ENCODE data around the gene SF3B3. TPM values are rescaled to one million over a fixed set of nuclear protein-coding genes. Genes with fewer than 3 reads are reported as not detected.
"Not testable (repeated sequence)": the region's sequence is repeated elsewhere in the genome, so short reads cannot be mapped to it uniquely, and the experiment has no call there.

Gene SF3B3
- total and polyA plus RNA-seq, 5 donors: 67.5 to 154 (median 141) TPM

- 54% methylated on average over 10 of the region's 10 CpGs for WGBS
- intact Hi-C loops (cut with DNase I): loop anchor here in 1 of 4 donors (10.0 kb wide), 1 partner anchor 78 kb away; no protein-coding TSS in a partner anchor
- ATAC-seq (no peak), DNase-seq (no peak)
- Histone ChIP-seq H3K9me3 (ENCODE audit: control insufficient read depth, low read length) (no peaks in the 10 kb centered on the region), H3K4me3 (ENCODE audit: low read length) (no peak overlapping the region), H3K27ac (ENCODE audit: low read length) (no peak overlapping the region), H3K4me1 (ENCODE audit: control insufficient read depth, insufficient read depth, low read length) (peaks cover 16% of the 10 kb centered on the region), H3K27me3 (ENCODE audit: control insufficient read depth, insufficient read depth) (no peaks in the 10 kb centered on the region)
These were observed 53.0 kb downstream of the SF3B3 start for GRCh38 chr16:70576431-70577255.

GRCh38 chr16:70577256-70577698 is 53.7 kb downstream of the SF3B3 start:
- ATAC-seq: peak in 1 of 2 donors; percentile 5

GRCh38 chr16:70578035-70578434 is 54.4 kb downstream of the SF3B3 start:
- peaks cover 5% of the 10 kb centered on the region for H3K4me1 ChIP-seq (ENCODE audit: control insufficient read depth, insufficient read depth, low read length)
- DNase-seq (no peak), ATAC-seq (no peak)
- no peaks in the 10 kb centered on the region for H3K9me3 ChIP-seq (ENCODE audit: control insufficient read depth, low read length)
- no peaks in the 10 kb centered on the region for H3K27me3 ChIP-seq (ENCODE audit: control insufficient read depth, insufficient read depth)
- WGBS: 88% methylated on average over 3 of the region's 3 CpGs
- intact Hi-C loops (cut with DNase I): loop anchor here in 1 of 4 donors (10.0 kb wide), 1 partner anchor 77 kb away; no protein-coding TSS in a partner anchor
- no peak overlapping the region for H3K4me3 ChIP-seq (ENCODE audit: low read length)
- no peak overlapping the region for H3K27ac ChIP-seq (ENCODE audit: low read length)

More at GRCh38 chr16:70577256-70577698, 53.7 kb downstream of the SF3B3 start:
- intact Hi-C loops (cut with DNase I): loop anchor here in 1 of 4 donors (10.0 kb wide), 1 partner anchor 78 kb away; no protein-coding TSS in a partner anchor
- peaks cover 12% of the 10 kb centered on the region for H3K4me1 ChIP-seq (ENCODE audit: control insufficient read depth, insufficient read depth, low read length)
- H3K4me3 ChIP-seq (ENCODE audit: low read length): no peak overlapping the region
- H3K27ac ChIP-seq (ENCODE audit: low read length): no peak overlapping the region
- no peaks in the 10 kb centered on the region for H3K27me3 ChIP-seq (ENCODE audit: control insufficient read depth, insufficient read depth)
- H3K9me3 ChIP-seq (ENCODE audit: control insufficient read depth, low read length): no peaks in the 10 kb centered on the region
- WGBS: 66% methylated on average over 9 of the region's 9 CpGs
- peak in 2 of 3 donors; percentile 23 to 54 for DNase-seq

GRCh38 chr16:70579248-70579647 is 55.6 kb downstream of the SF3B3 start:
- ATAC-seq: no peak
- 79% methylated on average over 5 of the region's 5 CpGs for WGBS

DNA sequence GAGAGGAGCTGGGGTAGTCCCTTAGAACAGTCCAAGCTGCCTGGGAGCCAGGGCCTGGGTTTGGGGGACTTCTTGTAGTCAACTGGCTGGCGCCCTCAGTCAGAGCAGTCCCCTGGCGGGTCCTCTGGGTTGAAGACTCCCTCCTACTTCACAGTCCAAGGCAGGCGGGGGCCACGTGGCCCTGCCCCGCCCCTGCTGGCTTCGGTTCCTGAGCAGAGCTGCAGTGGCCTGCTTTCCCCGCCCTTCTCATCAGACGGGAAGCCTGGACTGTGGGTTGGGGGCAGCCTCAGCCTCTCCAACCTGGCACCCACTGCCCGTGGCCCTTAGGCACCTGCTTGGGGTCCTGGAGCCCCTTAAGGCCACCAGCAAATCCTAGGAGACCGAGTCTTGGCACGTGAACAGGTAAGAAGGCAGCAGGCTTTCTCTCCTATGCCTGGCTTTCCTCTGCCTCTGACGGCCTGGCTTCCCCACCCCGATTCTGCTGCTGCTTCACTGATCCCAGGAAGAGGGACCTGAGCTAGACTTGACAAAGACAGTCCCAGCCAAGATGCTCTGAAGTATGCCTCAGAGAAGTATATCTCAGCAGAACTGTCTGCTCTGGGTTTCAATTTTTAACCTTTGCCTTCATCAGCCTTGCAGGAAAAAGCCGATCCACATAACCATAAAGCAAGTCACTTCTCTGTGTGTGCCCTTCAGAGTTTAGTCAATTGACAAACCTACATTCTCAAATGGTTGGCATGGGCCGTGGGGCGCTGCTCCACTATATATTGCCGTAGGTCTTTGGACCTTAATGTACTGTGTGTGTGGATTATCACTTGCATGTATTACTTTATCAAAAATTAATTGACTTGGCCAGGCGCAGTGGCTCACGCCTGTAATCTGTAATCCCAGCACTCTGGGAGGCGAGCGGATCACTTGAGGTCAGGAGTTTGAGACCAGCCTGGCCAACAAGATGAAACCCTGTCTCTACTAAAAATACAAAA is 56.3 kb downstream of the SF3B3 start:
- Histone ChIP-seq H3K4me1 (ENCODE audit: control insufficient read depth, insufficient read depth, low read length) (no peaks in the 10 kb centered on the region), H3K4me3 (ENCODE audit: low read length) (no peak overlapping the region), H3K27ac (ENCODE audit: low read length) (no peak overlapping the region), H3K27me3 (ENCODE audit: control insufficient read depth, insufficient read depth) (no peaks in the 10 kb centered on the region), H3K9me3 (ENCODE audit: control insufficient read depth, low read length) (no peaks in the 10 kb centered on the region)
- intact Hi-C loops (cut with DNase I): loop anchor here in 2 of 4 donors (10.0 kb wide), 2 partner anchors 55 to 75 kb away; no protein-coding TSS in a partner anchor
- ATAC-seq (peak; percentile 79 to 80), DNase-seq (peak; percentile 54 to 87 (median 87))
- 56% methylated on average over 21 of the region's 21 CpGs for WGBS

More at GRCh38 chr16:70579248-70579647, 55.6 kb downstream of the SF3B3 start:
- Histone ChIP-seq H3K27me3 (ENCODE audit: control insufficient read depth, insufficient read depth) (no peaks in the 10 kb centered on the region), H3K27ac (ENCODE audit: low read length) (no peak overlapping the region), H3K4me3 (ENCODE audit: low read length) (no peak overlapping the region), H3K9me3 (ENCODE audit: control insufficient read depth, low read length) (no peaks in the 10 kb centered on the region), H3K4me1 (ENCODE audit: control insufficient read depth, insufficient read depth, low read length) (no peaks in the 10 kb centered on the region)
- peak in 1 of 3 donors; percentile 4 for DNase-seq
- intact Hi-C loops (cut with DNase I): loop anchor here in 1 of 4 donors (10.0 kb wide), 1 partner anchor 76 kb away; no protein-coding TSS in a partner anchor

DNA sequence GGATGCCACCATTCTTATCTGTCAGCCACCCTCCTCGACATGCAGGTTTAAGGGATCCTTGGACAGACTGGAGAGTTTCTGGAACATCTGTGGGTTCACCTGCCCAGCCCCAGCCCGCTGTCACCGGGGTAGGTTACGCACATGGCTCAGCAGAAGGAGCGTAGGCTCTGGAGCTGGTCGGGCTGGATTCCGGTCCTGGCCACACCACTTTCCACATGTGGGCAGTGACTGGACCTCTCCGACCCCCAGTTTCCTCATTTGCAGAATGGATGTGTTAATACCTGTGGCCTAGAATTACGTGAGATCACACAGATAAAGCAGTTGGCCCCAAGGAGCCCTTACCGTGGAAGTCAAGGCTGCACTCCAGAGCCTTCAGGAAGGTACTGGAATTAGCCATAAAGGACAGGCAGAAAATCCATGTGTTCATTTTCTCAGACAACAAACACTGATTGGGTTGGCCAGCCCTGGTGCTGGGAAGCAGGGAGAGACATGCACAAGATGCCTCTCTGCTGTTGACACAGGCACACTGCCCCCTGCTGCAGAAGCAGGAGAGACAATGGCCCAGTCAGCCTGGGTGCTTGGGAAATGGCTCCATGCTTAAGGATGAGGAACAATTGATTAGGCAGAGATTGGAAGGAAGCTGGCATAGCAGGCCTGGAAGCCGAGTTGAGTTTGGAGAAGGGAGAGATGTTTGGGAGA is 58.8 kb downstream of the SF3B3 start:
- H3K4me3 ChIP-seq (ENCODE audit: low read length): no peak overlapping the region
- no peak for ATAC-seq
- 87% methylated on average over 11 of the region's 11 CpGs for WGBS
- intact Hi-C loops (cut with DNase I): loop anchor here in 1 of 4 donors (10.0 kb wide), 1 partner anchor 52 kb away; no protein-coding TSS in a partner anchor
- H3K27me3 ChIP-seq (ENCODE audit: control insufficient read depth, insufficient read depth): no peaks in the 10 kb centered on the region
- H3K9me3 ChIP-seq (ENCODE audit: control insufficient read depth, low read length): no peaks in the 10 kb centered on the region
- H3K4me1 ChIP-seq (ENCODE audit: control insufficient read depth, insufficient read depth, low read length): no peaks in the 10 kb centered on the region
- no peak overlapping the region for H3K27ac ChIP-seq (ENCODE audit: low read length)
- DNase-seq: peak in 1 of 3 donors; percentile 37

- no peaks in the 10 kb centered on the region for H3K4me1 ChIP-seq (ENCODE audit: control insufficient read depth, insufficient read depth, low read length)
- H3K9me3 ChIP-seq (ENCODE audit: control insufficient read depth, low read length): no peaks in the 10 kb centered on the region
- DNase-seq (no peak), ATAC-seq (no peak)
- intact Hi-C loops (cut with DNase I): loop anchor here in 1 of 4 donors (10.0 kb wide), 1 partner anchor 48 kb away; no protein-coding TSS in a partner anchor
- no peak overlapping the region for H3K27ac ChIP-seq (ENCODE audit: low read length)
- WGBS: 94% methylated on average over 9 of the region's 9 CpGs
- H3K4me3 ChIP-seq (ENCODE audit: low read length): no peak overlapping the region
- no peaks in the 10 kb centered on the region for H3K27me3 ChIP-seq (ENCODE audit: control insufficient read depth, insufficient read depth)
These were observed 63.1 kb downstream of the SF3B3 start for GRCh38 chr16:70586731-70587130.

DNA sequence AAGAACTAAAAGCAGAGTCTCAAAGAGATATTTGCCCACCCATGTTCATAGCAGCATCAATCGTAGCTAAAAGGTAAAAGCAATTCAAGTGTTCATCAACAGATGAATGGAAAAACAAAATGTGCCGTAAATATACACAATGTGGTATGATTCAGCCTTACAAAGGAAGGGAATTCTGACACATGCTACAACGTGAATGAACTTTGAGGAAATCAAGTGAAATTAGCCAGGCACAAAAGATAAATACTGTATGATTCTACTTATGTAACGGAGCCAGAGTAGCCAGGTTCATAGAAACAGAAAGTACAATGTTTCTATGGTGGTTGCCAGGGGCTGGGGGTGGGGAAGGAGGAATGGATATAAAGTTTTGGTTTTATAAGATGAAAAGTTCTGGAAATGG is 64.9 kb downstream of the SF3B3 start:
- DNase-seq: no peak
- H3K4me3 ChIP-seq (ENCODE audit: low read length): no peak overlapping the region
- WGBS: 45% methylated on average over 4 of the region's 4 CpGs
- H3K4me1 ChIP-seq (ENCODE audit: control insufficient read depth, insufficient read depth, low read length): peaks cover 3% of the 10 kb centered on the region
- intact Hi-C loops (cut with DNase I): loop anchor here in 1 of 4 donors (10.0 kb wide), 1 partner anchor 46 kb away; no protein-coding TSS in a partner anchor
- ATAC-seq: no peak
- H3K9me3 ChIP-seq (ENCODE audit: control insufficient read depth, low read length): no peaks in the 10 kb centered on the region
- H3K27me3 ChIP-seq (ENCODE audit: control insufficient read depth, insufficient read depth): no peaks in the 10 kb centered on the region
- H3K27ac ChIP-seq (ENCODE audit: low read length): no peak overlapping the region

GRCh38 chr16:70589416-70589815 is 65.8 kb downstream of the SF3B3 start:
- H3K4me1 ChIP-seq (ENCODE audit: control insufficient read depth, insufficient read depth, low read length): not testable (repeated sequence)
- intact Hi-C loops (cut with DNase I): loop anchor here in 1 of 4 donors (10.0 kb wide), 1 partner anchor 45 kb away; no protein-coding TSS in a partner anchor

DNA sequence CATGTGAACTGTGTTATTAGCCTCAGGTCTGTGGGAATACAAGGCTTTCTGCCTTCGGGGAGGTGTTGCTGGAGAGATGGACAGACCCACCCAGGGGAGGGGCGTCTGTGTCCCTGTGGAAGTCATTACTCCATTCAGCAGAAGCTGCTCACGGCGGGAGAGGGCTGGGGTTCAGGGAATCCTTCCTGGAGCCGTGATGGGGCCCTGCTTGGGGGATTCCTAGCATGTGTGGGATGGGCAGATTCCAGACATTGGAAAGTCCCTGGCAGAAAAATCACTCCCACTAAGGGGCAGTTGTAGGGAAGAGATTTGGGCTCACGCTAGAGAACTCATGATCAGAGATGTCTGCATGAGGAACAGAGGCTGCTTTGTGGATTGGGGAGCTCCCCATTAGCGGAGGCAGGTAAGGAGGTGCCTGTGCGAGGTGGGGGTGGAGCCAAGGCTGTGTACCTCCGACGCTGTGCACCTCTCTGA is 66.4 kb downstream of the SF3B3 start:
- Histone ChIP-seq H3K27ac (ENCODE audit: low read length) (no peak overlapping the region), H3K27me3 (ENCODE audit: control insufficient read depth, insufficient read depth) (no peaks in the 10 kb centered on the region), H3K4me3 (ENCODE audit: low read length) (no peak overlapping the region), H3K4me1 (ENCODE audit: control insufficient read depth, insufficient read depth, low read length) (peaks cover 3% of the 10 kb centered on the region), H3K9me3 (ENCODE audit: control insufficient read depth, low read length) (no peaks in the 10 kb centered on the region)
- WGBS: 22% methylated on average over 10 of the region's 10 CpGs
- ATAC-seq (peak; percentile 15 to 34), DNase-seq (peak; percentile 38 to 70 (median 68))
- intact Hi-C loops (cut with DNase I): loop anchor here in 1 of 4 donors (10.0 kb wide), 1 partner anchor 45 kb away; no protein-coding TSS in a partner anchor

More at GRCh38 chr16:70589416-70589815, 65.8 kb downstream of the SF3B3 start:
- not testable (repeated sequence) for H3K27me3 ChIP-seq (ENCODE audit: control insufficient read depth, insufficient read depth); DNase-seq; ATAC-seq; H3K27ac ChIP-seq (ENCODE audit: low read length); H3K9me3 ChIP-seq (ENCODE audit: control insufficient read depth, low read length); H3K4me3 ChIP-seq (ENCODE audit: low read length)
- 93% methylated on average over 3 of the region's 3 CpGs for WGBS
